B cell (primary cell): ENCODE data around the gene TAF5L. TPM values are rescaled to one million over a fixed set of nuclear protein-coding genes. Genes with fewer than 3 reads are reported as not detected.

Source experiments
- ATAC-seq: fragments of 200-7000 bp; cut with Tn5 transposase; one replicate; pipeline ENCODE4 v1.10.0; 2021; ENCODE audit warnings: low read depth, mild to moderate bottlenecking, moderate number of reproducible peaks, moderate library complexity
- CTCF ChIA-PET: fragments of 350-600 bp; sonication (Branson Sonifier 250); formaldehyde crosslinking; loops from one replicate; lab custom pipeline; 2021; ENCODE audit warnings: antibody characterized with exemption, inconsistent platforms; lab: Charles Lee
- POLR2A ChIA-PET: fragments of 350-600 bp; sonication (Branson Sonifier 250); formaldehyde crosslinking; loops from one replicate; lab custom pipeline; 2021; ENCODE audit warnings: antibody characterized with exemption; lab: Charles Lee
- DNase-seq: peaks from one replicate; pipeline ENCODE4 v3.0.0; 2013
- H2AFZ ChIP-seq: 2 replicates; pipeline ENCODE4 v1.6.1; 2012; ENCODE audit warnings: mild to moderate bottlenecking, low read depth, low read length; ENCODE audit not compliant: insufficient read depth, poor library complexity, severe bottlenecking
- H3K27ac ChIP-seq, 2 donors: 1 replicate in 1 of 2; 2 replicates in 1 of 2; pipeline ENCODE4 v1.5.1; 2012 to 2013; ENCODE audit warnings: low read length in 2 of 2, mild to moderate bottlenecking in 2 of 2, moderate library complexity in 1 of 2
- H3K27me3 ChIP-seq, 4 experiments: fragments of 200-600 bp in 1 of 4; sonication (generic) in 1 of 4; replicated peaks in 1 of 4; 1 replicate in 2 of 4; 2 replicates in 2 of 4; pipeline versions ENCODE4 v1.6.1 to v1.7.0; 2013 to 2016; ENCODE audit warnings: low read length in 3 of 4, mild to moderate bottlenecking in 2 of 4, mixed read lengths in 1 of 4, moderate library complexity in 1 of 4; ENCODE audit not compliant: insufficient read depth in 4 of 4, control insufficient read depth in 3 of 4; ENCODE audit errors: control extremely low read depth in 1 of 4
- H3K36me3 ChIP-seq, 2 experiments: replicated peaks in 1 of 2; 1 replicate in 1 of 2; 2 replicates in 1 of 2; pipeline versions ENCODE4 v1.6.1 to v1.7.1; 2013; ENCODE audit warnings: low read length in 1 of 2; ENCODE audit not compliant: insufficient read depth in 2 of 2, control insufficient read depth in 1 of 2; ENCODE audit errors: control extremely low read depth in 1 of 2, extremely low read depth in 1 of 2
- H3K4me1 ChIP-seq, 2 donors: fragments of 200-600 bp in 1 of 2; sonication (generic) in 1 of 2; 1 replicate in 1 of 2; 2 replicates in 1 of 2; pipeline versions ENCODE4 v1.5.1 to v1.6.1; 2013 to 2017; ENCODE audit warnings: low read length in 2 of 2; ENCODE audit not compliant: control insufficient read depth in 2 of 2, insufficient read depth in 2 of 2
- H3K4me2 ChIP-seq: replicated peaks from 2 replicates; pipeline ENCODE3; 2012; ENCODE audit warnings: mild to moderate bottlenecking, low read depth, low read length; ENCODE audit not compliant: poor library complexity, severe bottlenecking
- H3K4me3 ChIP-seq, 5 experiments: fragments of 200-600 bp in 1 of 5; sonication (generic) in 1 of 5; 1 replicate in 3 of 5; 2 replicates in 2 of 5; pipeline versions ENCODE4 v1.5.1 to v1.7.0; 2011 to 2016; ENCODE audit warnings: low read length in 4 of 5, mild to moderate bottlenecking in 4 of 5, low read depth in 2 of 5, control low read depth in 1 of 5, moderate library complexity in 1 of 5; ENCODE audit not compliant: insufficient read depth in 1 of 5; ENCODE audit errors: control extremely low read depth in 1 of 5, extremely low read depth in 1 of 5
- H3K79me2 ChIP-seq: fragments of 200-600 bp; sonication (generic); one replicate; pipeline ENCODE4 v1.6.0; 2016; ENCODE audit warnings: low read length; ENCODE audit not compliant: control insufficient read depth, insufficient read depth
- H3K9ac ChIP-seq: fragments of 200-600 bp; sonication (generic); 2 replicates; pipeline ENCODE4 v1.6.1; 2017; ENCODE audit warnings: mild to moderate bottlenecking, low read length, moderate library complexity
- H3K9me3 ChIP-seq, 3 donors: one replicate each; pipeline versions ENCODE4 v1.6.1 to v1.7.1; 2013; ENCODE audit warnings: low read length in 2 of 3; ENCODE audit not compliant: control insufficient read depth in 2 of 3, insufficient read depth in 1 of 3; ENCODE audit errors: control extremely low read depth in 1 of 3
- H4K20me1 ChIP-seq: 2 replicates; pipeline ENCODE4 v1.6.0; 2012; ENCODE audit warnings: mild to moderate bottlenecking, low read length; ENCODE audit not compliant: insufficient read depth, control insufficient read depth, poor library complexity, severe bottlenecking
- H3K27ac Mint-ChIP-seq: one replicate; pipeline ENCODE4 v1.8.0; 2021; ENCODE audit warnings: mixed read lengths
- H3K27me3 Mint-ChIP-seq: one replicate; pipeline ENCODE4 v1.8.0; 2021; ENCODE audit warnings: mixed read lengths
- H3K4me1 Mint-ChIP-seq: one replicate; pipeline ENCODE4 v1.8.0; 2021; ENCODE audit warnings: mixed read lengths
- H3K4me3 Mint-ChIP-seq: one replicate; pipeline ENCODE4 v1.8.0; 2021; ENCODE audit warnings: mixed read lengths
- H3K9me3 Mint-ChIP-seq: one replicate; pipeline ENCODE4 v1.8.0; 2022; ENCODE audit warnings: mixed read lengths; ENCODE audit not compliant: insufficient read depth
- EZH2 ChIP-seq: IDR thresholded peaks from 2 replicates; pipeline ENCODE4 v1.6.1; 2012; ENCODE audit warnings: borderline replicate concordance, low read depth, mild to moderate bottlenecking, moderate library complexity, low read length; ENCODE audit not compliant: insufficient read depth, poor library complexity, severe bottlenecking
- WGBS: methylation state at CpG from one replicate; pipeline ENCODE4 v1.1.5; 2013; ENCODE audit warnings: missing lambda C conversion rate; ENCODE audit not compliant: insufficient coverage; 5-methylcytosine and 5-hydroxymethylcytosine counted together
- intact Hi-C: fragments of 100-400 bp; cut with micrococcal nuclease; formaldehyde crosslinking; loops from one replicate; pipeline ENCODE4 v1.10.0; 2022
- polyA plus RNA-seq: library from polyadenylated mRNA; depleted of rRNA; stranded (reverse); fragments of >200 nt; gene quantifications from 2 replicates; pipeline ENCODE4 v1.2.3, GENCODE V29; 2012
- small RNA-seq: library from RNA; depleted of rRNA; stranded (forward); fragments of <200 nt; gene quantifications from one replicate; pipeline ENCODE3, GENCODE V24; 2012; ENCODE audit warnings: low replicate concordance, low read depth; ENCODE audit not compliant: insufficient read length
- total RNA-seq, 2 donors: library from RNA; stranded (reverse); fragments of 120-200 nt in 1 of 2; gene quantifications; 1 replicate in 1 of 2; 2 replicates in 1 of 2; pipeline versions ENCODE4 v1.2.3 to v1.2.4, GENCODE V29; 2013 to 2022
- TF ChIP-seq, protein P1 (sequence below): fragments of 200-600 bp; IDR thresholded peaks from one replicate; pipeline ENCODE4 v1.8.0; 2022; ENCODE audit warnings: antibody characterized with exemption, mild to moderate bottlenecking

The TAF5L gene
- total and polyA plus RNA-seq, 2 donors (not counting 1 experiment from before 2014, with no cell fraction given), result 15.7 to 24.0 TPM

DNA sequence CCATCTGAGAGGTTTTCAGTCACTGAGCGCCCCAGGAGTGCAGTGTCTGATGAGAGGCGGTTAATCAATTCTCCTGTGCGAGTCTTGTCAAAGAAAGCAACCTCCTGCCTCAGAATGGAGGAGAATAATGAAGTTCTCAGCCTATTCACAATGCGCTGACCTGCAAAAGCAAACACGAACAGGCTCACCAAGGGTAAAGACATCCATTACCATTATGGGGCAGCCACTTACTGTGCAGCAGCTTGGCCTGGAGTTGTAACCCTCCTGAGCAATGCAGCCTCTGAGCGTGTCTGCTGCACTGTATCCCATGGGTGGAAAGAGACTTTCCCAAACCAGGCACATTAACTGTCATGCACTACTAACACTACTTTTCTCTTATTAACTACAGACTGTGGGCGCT, 78.4 kb downstream of the TAF5L start:
- Histone ChIP-seq H3K4me1 (peaks cover 0 to 2% of the 10 kb centered on the region in 2 donors), H4K20me1 (no peaks in the 10 kb centered on the region), H3K4me2 (no peak overlapping the region), H3K9me3 (no peaks in the 10 kb centered on the region), H3K79me2 (peaks cover 26% of the 10 kb centered on the region), H3K4me3 (no peak overlapping the region), H3K27ac (no peak overlapping the region), H3K27me3 (no peaks in the 10 kb centered on the region), H3K9ac (no peak overlapping the region), H2AFZ (no peak overlapping the region), H3K36me3 (peaks cover 3 to 28% of the 10 kb centered on the region in 2 experiments)
- ChIA-PET POLR2A (no interaction called here), CTCF (no interaction called here)
- Mint-ChIP-seq H3K27me3 (no peaks in the 10 kb centered on the region), H3K4me3 (no peak overlapping the region), H3K4me1 (peaks cover 10% of the 10 kb centered on the region), H3K9me3 (no peaks in the 10 kb centered on the region), H3K27ac (no peak overlapping the region)
- 98% methylated on average over 4 of the region's 7 CpGs for WGBS
- no peak for DNase-seq
- TF ChIP-seq, protein P1, sequence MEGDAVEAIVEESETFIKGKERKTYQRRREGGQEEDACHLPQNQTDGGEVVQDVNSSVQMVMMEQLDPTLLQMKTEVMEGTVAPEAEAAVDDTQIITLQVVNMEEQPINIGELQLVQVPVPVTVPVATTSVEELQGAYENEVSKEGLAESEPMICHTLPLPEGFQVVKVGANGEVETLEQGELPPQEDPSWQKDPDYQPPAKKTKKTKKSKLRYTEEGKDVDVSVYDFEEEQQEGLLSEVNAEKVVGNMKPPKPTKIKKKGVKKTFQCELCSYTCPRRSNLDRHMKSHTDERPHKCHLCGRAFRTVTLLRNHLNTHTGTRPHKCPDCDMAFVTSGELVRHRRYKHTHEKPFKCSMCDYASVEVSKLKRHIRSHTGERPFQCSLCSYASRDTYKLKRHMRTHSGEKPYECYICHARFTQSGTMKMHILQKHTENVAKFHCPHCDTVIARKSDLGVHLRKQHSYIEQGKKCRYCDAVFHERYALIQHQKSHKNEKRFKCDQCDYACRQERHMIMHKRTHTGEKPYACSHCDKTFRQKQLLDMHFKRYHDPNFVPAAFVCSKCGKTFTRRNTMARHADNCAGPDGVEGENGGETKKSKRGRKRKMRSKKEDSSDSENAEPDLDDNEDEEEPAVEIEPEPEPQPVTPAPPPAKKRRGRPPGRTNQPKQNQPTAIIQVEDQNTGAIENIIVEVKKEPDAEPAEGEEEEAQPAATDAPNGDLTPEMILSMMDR, result no peak
- no peak for TF ChIP-seq EZH2
- no peak for ATAC-seq
- intact Hi-C loops, result no loop called here

DNA sequence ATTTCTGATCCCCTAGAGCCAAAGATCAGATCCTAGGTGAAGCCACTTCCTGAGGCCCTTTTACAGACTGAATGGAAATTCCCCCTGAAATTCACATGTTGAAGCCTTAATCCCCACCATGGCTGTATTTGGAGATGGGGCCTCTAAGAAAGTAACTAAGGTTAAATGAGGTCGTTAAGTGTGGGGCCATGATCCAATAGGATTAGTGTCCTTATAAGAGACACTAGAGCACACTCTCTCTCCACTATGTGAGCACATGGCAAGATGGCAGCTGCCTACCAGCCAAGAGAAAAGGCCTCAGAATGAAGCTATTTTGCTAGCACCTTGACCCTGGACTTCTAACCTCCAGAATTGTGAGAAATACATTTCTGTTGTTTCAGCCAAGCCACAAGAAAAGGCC, 81.3 kb downstream of the TAF5L start:
- no peaks in the 10 kb centered on the region for H3K9me3 ChIP-seq
- H3K4me1 ChIP-seq, result peaks cover 5 to 7% of the 10 kb centered on the region in 2 donors
- H3K36me3 ChIP-seq, result peaks cover 3 to 43% of the 10 kb centered on the region in 2 experiments
- H3K27me3 ChIP-seq, result no peaks in the 10 kb centered on the region
- no peak for TF ChIP-seq EZH2
- TF ChIP-seq, protein P1, result no peak
- Mint-ChIP-seq H3K27ac (no peak overlapping the region), H3K4me3 (no peak overlapping the region), H3K9me3 (no peaks in the 10 kb centered on the region), H3K27me3 (no peaks in the 10 kb centered on the region), H3K4me1 (peaks cover 13% of the 10 kb centered on the region)
- intact Hi-C loops, result no loop called here
- no peak overlapping the region for H3K4me2 ChIP-seq
- DNase-seq, result no peak
- no peak for ATAC-seq
- POLR2A ChIA-PET, result no interaction called here
- no peak overlapping the region for H2AFZ ChIP-seq
- H3K4me3 ChIP-seq, result no peak overlapping the region
- no peak overlapping the region for H3K9ac ChIP-seq
- no peak overlapping the region for H3K27ac ChIP-seq
- H4K20me1 ChIP-seq, result no peaks in the 10 kb centered on the region
- peaks cover 7% of the 10 kb centered on the region for H3K79me2 ChIP-seq
- CTCF ChIA-PET, result no interaction called here
- no CpG with 5 or more reads among the region's 1 CpG for whole genome bisulfite sequencing

Small RNAs within 50 kb of the gene (small RNA-seq; reads per million reads assigned to genes)
- gene HMGN2P19, result not detected
- not detected for gene RNA5SP78

Other genes starting within 250 kb of the TAF5L start
- gene ACTA1, start 192.0 kb downstream of the TAF5L start, total RNA-seq, result not detected in 2 replicates
- gene ACTA1, start 192.0 kb downstream of the TAF5L start, polyA plus RNA-seq, result 0.21 and 0.30 TPM in 2 replicates
- gene NUP133, start 117.8 kb downstream of the TAF5L start, total RNA-seq, result 49.7 and 50.5 TPM in 2 replicates
- gene NUP133, start 117.8 kb downstream of the TAF5L start, polyA plus RNA-seq, result 10.5 and 18.0 TPM in 2 replicates
- 17.0 and 18.6 TPM in 2 replicates for gene ABCB10, start 67.4 kb downstream of the TAF5L start, total RNA-seq
- 6.5 and 9.8 TPM in 2 replicates for gene ABCB10, start 67.4 kb downstream of the TAF5L start, polyA plus RNA-seq
- gene URB2, start 125 bp upstream of the TAF5L start, total RNA-seq, result 9.6 and 11.2 TPM in 2 replicates
- 5.4 and 6.5 TPM in 2 replicates for gene URB2, start 125 bp upstream of the TAF5L start, polyA plus RNA-seq